ENCODE measurements around the gene PTPRN2. TPM values are rescaled to one million over a fixed set of nuclear protein-coding genes. Genes with fewer than 3 reads are reported as not detected.

PTPRN2 gene
- total RNA-seq, 4 donors from 2014 or later: 14.9 to 34.3 (median 21.3) TPM

DNA sequence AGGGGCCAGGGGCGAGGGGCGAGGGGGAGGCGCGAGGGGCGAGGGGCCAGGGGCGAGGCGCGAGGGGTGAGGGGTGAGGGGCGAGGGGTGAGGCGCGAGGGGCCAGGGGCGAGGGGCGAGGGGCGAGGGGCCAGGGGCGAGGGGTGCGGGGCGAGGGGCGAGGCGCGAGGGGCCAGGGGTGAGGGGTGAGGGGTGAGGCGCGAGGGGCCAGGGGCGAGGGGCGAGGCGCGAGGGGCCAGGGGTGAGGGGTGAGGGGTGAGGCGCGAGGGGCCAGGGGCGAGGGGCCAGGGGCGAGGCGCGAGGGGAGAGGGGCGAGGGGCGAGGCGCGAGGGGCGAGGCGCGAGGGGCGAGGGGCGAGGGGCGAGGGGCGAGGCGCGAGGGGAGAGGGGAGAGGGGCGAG, 192.3 kb downstream of the PTPRN2 start:
- Histone ChIP-seq H3K4me1 (no peaks in the 10 kb centered on the region), H3K27ac (no peak overlapping the region), H3K36me3 (no peaks in the 10 kb centered on the region), H3K4me3 (no peak overlapping the region), H3K9me3 (no peaks in the 10 kb centered on the region), H3K27me3 (no peaks in the 10 kb centered on the region)
- no peak for TF ChIP-seq POLR2A (IDR thresholded peaks at IDR 0.05)
- TF ChIP-seq, protein P1, sequence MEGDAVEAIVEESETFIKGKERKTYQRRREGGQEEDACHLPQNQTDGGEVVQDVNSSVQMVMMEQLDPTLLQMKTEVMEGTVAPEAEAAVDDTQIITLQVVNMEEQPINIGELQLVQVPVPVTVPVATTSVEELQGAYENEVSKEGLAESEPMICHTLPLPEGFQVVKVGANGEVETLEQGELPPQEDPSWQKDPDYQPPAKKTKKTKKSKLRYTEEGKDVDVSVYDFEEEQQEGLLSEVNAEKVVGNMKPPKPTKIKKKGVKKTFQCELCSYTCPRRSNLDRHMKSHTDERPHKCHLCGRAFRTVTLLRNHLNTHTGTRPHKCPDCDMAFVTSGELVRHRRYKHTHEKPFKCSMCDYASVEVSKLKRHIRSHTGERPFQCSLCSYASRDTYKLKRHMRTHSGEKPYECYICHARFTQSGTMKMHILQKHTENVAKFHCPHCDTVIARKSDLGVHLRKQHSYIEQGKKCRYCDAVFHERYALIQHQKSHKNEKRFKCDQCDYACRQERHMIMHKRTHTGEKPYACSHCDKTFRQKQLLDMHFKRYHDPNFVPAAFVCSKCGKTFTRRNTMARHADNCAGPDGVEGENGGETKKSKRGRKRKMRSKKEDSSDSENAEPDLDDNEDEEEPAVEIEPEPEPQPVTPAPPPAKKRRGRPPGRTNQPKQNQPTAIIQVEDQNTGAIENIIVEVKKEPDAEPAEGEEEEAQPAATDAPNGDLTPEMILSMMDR (IDR thresholded peaks at IDR 0.05): no peak
- DNase-seq: no peak

DNA sequence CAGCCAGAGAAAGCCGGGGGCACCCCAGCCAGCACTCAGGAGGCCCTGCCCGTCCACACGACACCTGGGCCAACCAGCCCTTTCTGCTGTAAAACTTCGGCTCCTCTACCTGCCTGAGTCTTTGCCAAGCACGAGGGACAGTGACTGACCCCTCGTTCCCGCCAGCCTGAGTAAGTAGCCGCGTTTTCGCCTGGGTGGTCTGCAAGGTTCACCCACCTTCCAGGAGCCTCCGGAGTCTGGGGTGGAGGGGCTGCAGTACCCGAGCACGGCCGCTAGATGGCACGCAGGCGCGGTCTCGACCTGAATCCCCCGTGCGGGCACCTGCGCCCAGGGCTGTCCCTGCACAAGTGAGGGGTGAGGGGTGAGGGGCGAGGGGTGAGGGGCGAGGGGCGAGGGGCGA, 192.7 kb downstream of the PTPRN2 start:
- peak in 2 of 3 donors; percentile 66 to 72 for DNase-seq
- Histone ChIP-seq H3K36me3 (no peaks in the 10 kb centered on the region), H3K9me3 (no peaks in the 10 kb centered on the region), H3K27ac (no peak overlapping the region), H3K4me1 (no peaks in the 10 kb centered on the region), H3K4me3 (no peak overlapping the region), H3K27me3 (no peaks in the 10 kb centered on the region)
- TF ChIP-seq, protein P1 (IDR thresholded peaks at IDR 0.05): peak in 5 of 6 experiments; percentile 29 to 65 (median 61)
- TF ChIP-seq POLR2A (IDR thresholded peaks at IDR 0.05): no peak

DNA sequence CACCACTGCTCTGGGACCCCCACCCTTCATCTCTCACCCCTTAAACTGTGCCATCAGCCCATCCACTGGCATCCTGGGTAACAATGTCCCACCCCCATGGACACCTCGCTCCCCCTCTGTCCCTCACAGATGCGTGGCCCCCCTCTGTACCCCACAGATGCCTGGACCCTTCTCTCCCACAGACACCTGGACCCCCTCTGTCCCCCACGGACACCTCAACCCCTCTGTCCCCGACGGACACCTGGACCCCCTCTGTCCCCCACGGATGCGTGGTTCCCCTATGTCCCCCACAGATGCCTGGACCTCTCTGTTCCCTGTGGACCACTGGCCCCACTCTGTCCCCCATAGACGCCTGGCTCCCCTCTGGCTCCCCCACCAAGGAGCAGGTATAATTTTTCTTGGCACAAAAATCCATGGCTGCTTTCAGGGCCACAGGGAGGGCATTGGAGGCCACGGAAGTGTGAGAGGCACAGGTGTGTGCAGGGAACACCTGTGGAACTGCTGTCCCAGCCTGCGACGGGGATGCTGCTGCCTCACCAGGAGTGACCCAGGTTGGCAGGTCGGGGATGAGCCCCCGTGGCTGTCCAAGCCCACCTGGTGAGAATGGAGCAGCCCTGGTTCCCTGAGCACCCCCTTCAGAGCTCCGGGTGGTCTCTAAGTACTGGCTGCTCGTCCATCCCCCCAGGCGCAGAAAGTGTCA, 193.5 kb downstream of the PTPRN2 start:
- Histone ChIP-seq H3K4me1 (no peaks in the 10 kb centered on the region), H3K27me3 (no peaks in the 10 kb centered on the region), H3K4me3 (no peak overlapping the region), H3K9me3 (no peaks in the 10 kb centered on the region), H3K27ac (no peak overlapping the region), H3K36me3 (no peaks in the 10 kb centered on the region)
- peak in 1 of 3 donors; percentile 36 for DNase-seq
- TF ChIP-seq, protein P1 (IDR thresholded peaks at IDR 0.05): no peak
- no peak for TF ChIP-seq POLR2A (IDR thresholded peaks at IDR 0.05)

DNA sequence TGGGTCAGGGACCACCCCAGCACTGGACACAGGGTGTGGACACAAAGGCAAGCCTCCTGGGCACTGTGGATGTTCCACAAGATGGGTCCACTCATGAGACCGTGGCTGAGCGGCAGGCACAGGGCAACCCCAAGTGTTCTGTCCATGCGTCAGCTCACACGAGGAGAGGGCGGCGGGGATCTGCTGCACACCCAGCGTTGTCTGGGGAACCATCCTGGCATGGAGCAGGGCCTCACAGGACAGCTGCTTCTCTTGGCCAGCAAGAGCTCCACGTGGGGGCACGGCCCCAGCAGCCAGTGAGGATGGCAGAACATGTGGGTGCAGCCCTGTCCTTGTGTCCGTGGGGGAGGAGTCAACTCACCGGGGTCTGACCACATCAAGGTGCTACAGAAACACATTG, 195.4 kb downstream of the PTPRN2 start:
- H3K4me3 ChIP-seq: no peak overlapping the region
- H3K4me1 ChIP-seq: no peaks in the 10 kb centered on the region
- TF ChIP-seq POLR2A (IDR thresholded peaks at IDR 0.05): no peak
- TF ChIP-seq, protein P1 (IDR thresholded peaks at IDR 0.05): no peak
- DNase-seq: peak in 1 of 3 donors; percentile 29
- no peaks in the 10 kb centered on the region for H3K9me3 ChIP-seq
- no peaks in the 10 kb centered on the region for H3K27me3 ChIP-seq
- H3K27ac ChIP-seq: no peak overlapping the region
- H3K36me3 ChIP-seq: no peaks in the 10 kb centered on the region

DNA sequence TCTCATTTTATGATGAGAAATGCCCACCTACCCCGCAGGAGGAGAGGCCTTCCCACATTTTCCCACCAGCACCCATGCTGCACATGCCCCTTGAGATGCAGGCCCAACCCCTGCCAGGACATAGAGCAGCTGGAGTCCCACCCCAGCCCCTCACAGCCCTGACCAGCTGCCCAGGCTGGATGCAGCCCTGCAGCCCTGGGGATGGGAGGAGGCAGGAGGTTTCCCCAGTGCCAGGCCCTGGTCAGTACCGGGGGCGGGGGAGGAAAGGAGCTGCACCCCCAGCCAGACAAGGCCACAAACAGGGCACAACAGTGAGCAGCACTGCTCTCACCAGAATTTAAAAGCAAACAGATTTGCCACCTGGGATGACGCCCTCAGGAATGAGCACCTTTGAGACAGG, 196.1 kb downstream of the PTPRN2 start:
- Histone ChIP-seq H3K36me3 (no peaks in the 10 kb centered on the region), H3K4me3 (no peak overlapping the region), H3K27me3 (no peaks in the 10 kb centered on the region), H3K4me1 (no peaks in the 10 kb centered on the region), H3K27ac (no peak overlapping the region), H3K9me3 (no peaks in the 10 kb centered on the region)
- TF ChIP-seq POLR2A (IDR thresholded peaks at IDR 0.05): no peak
- TF ChIP-seq, protein P1 (IDR thresholded peaks at IDR 0.05): no peak
- DNase-seq: peak in 1 of 3 donors; percentile 44
